Peyer's patch (tissue), 4 donors: ENCODE measurements around the gene NOS1.

Experiments used
- POLR2A ChIP-seq, 2 donors: fragments of 450-650 bp; IDR thresholded peaks; one replicate each; pipeline ENCODE4 v1.5.1; 2017; ENCODE audit warnings: antibody characterized with exemption in 2 of 2, mild to moderate bottlenecking in 2 of 2, moderate library complexity in 2 of 2
- TF ChIP-seq, protein P1 (sequence below), 6 experiments: fragments of 450-650 bp in 4 of 6; fragments of 200-600 bp in 2 of 6; sonication (generic) in 1 of 6; IDR thresholded peaks; one replicate each; pipeline ENCODE4 v1.5.1; 2017 to 2019; ENCODE audit warnings: antibody characterized with exemption in 6 of 6, mild to moderate bottlenecking in 3 of 6, moderate library complexity in 1 of 6

- no peak for TF ChIP-seq POLR2A (IDR thresholded peaks at IDR 0.05)
- TF ChIP-seq, protein P1, sequence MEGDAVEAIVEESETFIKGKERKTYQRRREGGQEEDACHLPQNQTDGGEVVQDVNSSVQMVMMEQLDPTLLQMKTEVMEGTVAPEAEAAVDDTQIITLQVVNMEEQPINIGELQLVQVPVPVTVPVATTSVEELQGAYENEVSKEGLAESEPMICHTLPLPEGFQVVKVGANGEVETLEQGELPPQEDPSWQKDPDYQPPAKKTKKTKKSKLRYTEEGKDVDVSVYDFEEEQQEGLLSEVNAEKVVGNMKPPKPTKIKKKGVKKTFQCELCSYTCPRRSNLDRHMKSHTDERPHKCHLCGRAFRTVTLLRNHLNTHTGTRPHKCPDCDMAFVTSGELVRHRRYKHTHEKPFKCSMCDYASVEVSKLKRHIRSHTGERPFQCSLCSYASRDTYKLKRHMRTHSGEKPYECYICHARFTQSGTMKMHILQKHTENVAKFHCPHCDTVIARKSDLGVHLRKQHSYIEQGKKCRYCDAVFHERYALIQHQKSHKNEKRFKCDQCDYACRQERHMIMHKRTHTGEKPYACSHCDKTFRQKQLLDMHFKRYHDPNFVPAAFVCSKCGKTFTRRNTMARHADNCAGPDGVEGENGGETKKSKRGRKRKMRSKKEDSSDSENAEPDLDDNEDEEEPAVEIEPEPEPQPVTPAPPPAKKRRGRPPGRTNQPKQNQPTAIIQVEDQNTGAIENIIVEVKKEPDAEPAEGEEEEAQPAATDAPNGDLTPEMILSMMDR (IDR thresholded peaks at IDR 0.05): no peak
These were observed 195.3 kb downstream of the NOS1 start for GRCh38 chr12:117166107-117166506.
